Measurements from ENCODE around the gene MAN2A2.

DNA sequence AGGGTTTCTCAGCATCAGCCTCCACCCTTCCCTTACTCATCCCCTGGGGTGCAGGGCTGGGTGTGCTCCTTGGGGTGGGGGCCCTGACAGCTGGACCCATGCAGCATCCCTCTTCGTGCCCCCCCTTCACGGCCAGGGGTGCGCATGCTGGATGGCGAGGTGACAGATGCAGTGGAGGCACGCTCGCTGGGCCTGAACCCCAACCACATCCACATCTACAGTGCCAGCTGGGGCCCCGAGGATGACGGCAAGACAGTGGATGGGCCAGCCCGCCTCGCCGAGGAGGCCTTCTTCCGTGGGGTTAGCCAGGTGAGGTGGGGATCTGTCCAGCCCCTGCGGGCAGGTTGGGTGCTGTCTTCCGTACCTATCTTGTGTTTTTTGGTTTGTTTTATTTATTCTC, 25.1 kb upstream of the MAN2A2 start:
- TF ChIP-seq, protein P1, sequence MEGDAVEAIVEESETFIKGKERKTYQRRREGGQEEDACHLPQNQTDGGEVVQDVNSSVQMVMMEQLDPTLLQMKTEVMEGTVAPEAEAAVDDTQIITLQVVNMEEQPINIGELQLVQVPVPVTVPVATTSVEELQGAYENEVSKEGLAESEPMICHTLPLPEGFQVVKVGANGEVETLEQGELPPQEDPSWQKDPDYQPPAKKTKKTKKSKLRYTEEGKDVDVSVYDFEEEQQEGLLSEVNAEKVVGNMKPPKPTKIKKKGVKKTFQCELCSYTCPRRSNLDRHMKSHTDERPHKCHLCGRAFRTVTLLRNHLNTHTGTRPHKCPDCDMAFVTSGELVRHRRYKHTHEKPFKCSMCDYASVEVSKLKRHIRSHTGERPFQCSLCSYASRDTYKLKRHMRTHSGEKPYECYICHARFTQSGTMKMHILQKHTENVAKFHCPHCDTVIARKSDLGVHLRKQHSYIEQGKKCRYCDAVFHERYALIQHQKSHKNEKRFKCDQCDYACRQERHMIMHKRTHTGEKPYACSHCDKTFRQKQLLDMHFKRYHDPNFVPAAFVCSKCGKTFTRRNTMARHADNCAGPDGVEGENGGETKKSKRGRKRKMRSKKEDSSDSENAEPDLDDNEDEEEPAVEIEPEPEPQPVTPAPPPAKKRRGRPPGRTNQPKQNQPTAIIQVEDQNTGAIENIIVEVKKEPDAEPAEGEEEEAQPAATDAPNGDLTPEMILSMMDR (conservative IDR thresholded peaks at IDR 0.05) = no peak
- no peak for TF ChIP-seq ZFX (IDR thresholded peaks at IDR 0.05)

All from C4-2B (cell line).